AG04450 (cell line): ENCODE data around the gene SEPTIN14. TPM values are rescaled to one million over a fixed set of nuclear protein-coding genes. Genes with fewer than 3 reads are reported as not detected.
"Not testable (repeated sequence)": the region's sequence is repeated elsewhere in the genome, so short reads cannot be mapped to it uniquely, and the experiment has no call there.

ENCODE experiments used
- CTCF ChIA-PET: fragments of 300-600, 350-600 bp; formaldehyde crosslinking; extraction: SDS; loops from one replicate; lab custom pipeline; 2022; ENCODE audit warnings: antibody characterized with exemption, inconsistent platforms; lab: Charles Lee
- POLR2A ChIA-PET: fragments of 350-600 bp; formaldehyde crosslinking; extraction: SDS; loops from one replicate; lab custom pipeline; 2021; ENCODE audit warnings: antibody characterized with exemption, inconsistent platforms; lab: Yijun Ruan, JAX
- DNase-seq: peaks from one replicate; pipeline ENCODE4 v3.0.0-alpha.2; 2011; ENCODE audit warnings: low read depth, low spot score
- H3K27ac ChIP-seq: one replicate; pipeline ENCODE4 v1.5.1; 2012; ENCODE audit warnings: low read depth, low read length, control low read depth
- H3K27me3 ChIP-seq: one replicate; pipeline ENCODE4 v1.6.0; 2012; ENCODE audit warnings: low read length; ENCODE audit not compliant: control insufficient read depth, insufficient read depth
- H3K4me3 ChIP-seq: 2 replicates; pipeline ENCODE4 v1.5.1; 2011; ENCODE audit warnings: mild to moderate bottlenecking, low read depth, low read length, control low read depth
- H3K9me3 ChIP-seq: 2 replicates; pipeline ENCODE4 v1.5.1; 2012; ENCODE audit warnings: low read length; ENCODE audit not compliant: control insufficient read depth, insufficient read depth
- polyA plus RNA-seq: library from polyadenylated mRNA; depleted of rRNA; stranded (reverse); fragments of >200 nt; gene quantifications from 2 replicates; pipeline ENCODE4 v1.2.3, GENCODE V29; 2011
- TF ChIP-seq, protein P1 (sequence below): IDR thresholded peaks from 2 replicates; pipeline ENCODE4 v1.5.1; 2011; ENCODE audit warnings: low read depth, low read length, control low read depth, inconsistent platforms

Gene SEPTIN14
- polyA plus RNA-seq, 1 experiment, result not detected

DNA sequence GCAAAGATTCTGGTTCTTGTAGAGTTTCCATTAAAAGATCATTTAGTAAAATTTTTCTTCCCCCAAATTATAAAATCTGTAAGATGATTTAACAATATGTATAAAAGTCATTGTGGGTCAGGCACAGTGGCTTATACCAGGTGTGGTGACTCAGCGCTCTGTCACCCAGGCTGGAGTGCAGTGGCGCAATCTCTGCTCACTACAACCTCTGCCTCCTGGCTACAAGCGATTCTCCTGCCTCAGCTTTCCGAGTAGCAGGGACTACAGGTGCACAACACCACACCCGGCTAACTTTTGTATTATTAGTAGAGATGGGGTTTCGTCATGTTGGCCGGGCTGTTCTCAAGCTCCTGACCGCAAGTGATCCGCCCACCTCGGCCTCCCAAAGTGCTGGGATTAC lies 68.0 kb downstream of the SEPTIN14 start:
- TF ChIP-seq, protein P1, sequence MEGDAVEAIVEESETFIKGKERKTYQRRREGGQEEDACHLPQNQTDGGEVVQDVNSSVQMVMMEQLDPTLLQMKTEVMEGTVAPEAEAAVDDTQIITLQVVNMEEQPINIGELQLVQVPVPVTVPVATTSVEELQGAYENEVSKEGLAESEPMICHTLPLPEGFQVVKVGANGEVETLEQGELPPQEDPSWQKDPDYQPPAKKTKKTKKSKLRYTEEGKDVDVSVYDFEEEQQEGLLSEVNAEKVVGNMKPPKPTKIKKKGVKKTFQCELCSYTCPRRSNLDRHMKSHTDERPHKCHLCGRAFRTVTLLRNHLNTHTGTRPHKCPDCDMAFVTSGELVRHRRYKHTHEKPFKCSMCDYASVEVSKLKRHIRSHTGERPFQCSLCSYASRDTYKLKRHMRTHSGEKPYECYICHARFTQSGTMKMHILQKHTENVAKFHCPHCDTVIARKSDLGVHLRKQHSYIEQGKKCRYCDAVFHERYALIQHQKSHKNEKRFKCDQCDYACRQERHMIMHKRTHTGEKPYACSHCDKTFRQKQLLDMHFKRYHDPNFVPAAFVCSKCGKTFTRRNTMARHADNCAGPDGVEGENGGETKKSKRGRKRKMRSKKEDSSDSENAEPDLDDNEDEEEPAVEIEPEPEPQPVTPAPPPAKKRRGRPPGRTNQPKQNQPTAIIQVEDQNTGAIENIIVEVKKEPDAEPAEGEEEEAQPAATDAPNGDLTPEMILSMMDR, result no peak
- POLR2A ChIA-PET, result no interaction called here
- no peak for DNase-seq
- H3K9me3 ChIP-seq, result peaks cover 17% of the 10 kb centered on the region
- no peaks in the 10 kb centered on the region for H3K27me3 ChIP-seq
- H3K4me3 ChIP-seq, result no peak overlapping the region
- CTCF ChIA-PET, result no interaction called here
- no peak overlapping the region for H3K27ac ChIP-seq

DNA sequence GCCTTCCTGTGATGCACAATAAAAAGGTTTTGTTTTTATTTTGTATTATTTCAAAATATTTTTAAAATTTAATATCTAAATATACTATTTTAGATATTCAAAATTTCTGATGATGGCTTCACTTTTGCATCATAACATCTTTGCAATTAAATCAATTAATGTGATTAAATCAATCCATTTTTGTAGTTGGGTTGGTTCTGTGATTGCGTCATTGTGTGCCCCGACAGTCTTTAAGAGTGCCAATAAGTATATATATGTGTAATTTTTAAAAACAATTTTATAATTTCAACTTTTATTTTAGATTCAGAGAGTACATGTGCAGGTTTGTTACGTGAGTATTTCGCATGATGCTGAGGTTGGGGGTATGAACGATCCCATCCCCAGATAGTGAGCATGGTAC lies 70.5 kb downstream of the SEPTIN14 start:
- H3K9me3 ChIP-seq, result 0 out of 2 replicates have a peak, but pooled peaks cover 4% of the 10 kb centered on the region
- no peaks in the 10 kb centered on the region for H3K27me3 ChIP-seq
- no peak overlapping the region for H3K4me3 ChIP-seq
- CTCF ChIA-PET, result no interaction called here
- DNase-seq, result no peak
- POLR2A ChIA-PET, result no interaction called here
- TF ChIP-seq, protein P1, result no peak
- H3K27ac ChIP-seq, result no peak overlapping the region

GRCh38 chr7:55787796-55788195 lies 74.8 kb downstream of the SEPTIN14 start:
- TF ChIP-seq, protein P1, result no peak
- H3K9me3 ChIP-seq, result no peaks in the 10 kb centered on the region
- no peak overlapping the region for H3K27ac ChIP-seq
- ChIA-PET CTCF (no interaction called here), POLR2A (interaction anchor here (0.7 kb wide), 1 partner anchor 17 kb away, joined by 3 read pairs; no protein-coding TSS in a partner anchor)
- no peak for DNase-seq
- H3K27me3 ChIP-seq, result peaks cover 2% of the 10 kb centered on the region
- no peak overlapping the region for H3K4me3 ChIP-seq

- CTCF ChIA-PET, result no interaction called here
- no peak for DNase-seq
- TF ChIP-seq, protein P1, result no peak
- POLR2A ChIA-PET, result no interaction called here
- no peaks in the 10 kb centered on the region for H3K9me3 ChIP-seq
- H3K27me3 ChIP-seq, result peaks cover 2% of the 10 kb centered on the region
- H3K27ac ChIP-seq, result no peak overlapping the region
- H3K4me3 ChIP-seq, result no peak overlapping the region
Measured at GRCh38 chr7:55786901-55787300, 75.7 kb downstream of the SEPTIN14 start.

DNA sequence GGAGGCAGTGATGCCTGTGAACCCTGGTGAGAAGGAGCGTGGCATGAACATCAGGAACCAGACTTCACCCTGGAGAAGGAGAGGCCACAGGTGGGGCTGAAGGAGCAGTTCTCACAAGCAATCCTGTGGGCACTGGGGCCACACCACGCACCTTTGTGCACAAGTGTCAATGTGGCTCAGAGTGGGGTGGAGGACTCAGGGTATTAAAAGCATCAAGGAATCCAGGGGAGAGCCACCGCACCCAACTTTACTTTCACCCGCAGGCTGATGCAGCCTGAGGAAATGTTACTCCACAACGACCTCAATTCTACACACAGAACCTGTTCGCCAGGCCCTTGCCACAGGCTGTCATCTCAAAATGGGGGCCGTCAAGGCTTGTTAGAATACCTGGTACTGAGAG lies 77.1 kb downstream of the SEPTIN14 start:
- CTCF ChIA-PET, result not testable (repeated sequence)

GRCh38 chr7:55784151-55784550 lies 78.4 kb downstream of the SEPTIN14 start:
- no peak for DNase-seq
- CTCF ChIA-PET, result no interaction called here
- no peak overlapping the region for H3K27ac ChIP-seq
- TF ChIP-seq, protein P1, result no peak
- no peaks in the 10 kb centered on the region for H3K9me3 ChIP-seq
- POLR2A ChIA-PET, result no interaction called here
- H3K27me3 ChIP-seq, result peaks cover 2% of the 10 kb centered on the region
- H3K4me3 ChIP-seq, result no peak overlapping the region

More for the DNA sequence above, 77.1 kb downstream of the SEPTIN14 start:
- H3K4me3 ChIP-seq, DNase-seq, H3K27me3 ChIP-seq, H3K27ac ChIP-seq, H3K9me3 ChIP-seq, POLR2A ChIA-PET: not testable (repeated sequence)
